ENCODE data around the gene ANKFY1.

DNA sequence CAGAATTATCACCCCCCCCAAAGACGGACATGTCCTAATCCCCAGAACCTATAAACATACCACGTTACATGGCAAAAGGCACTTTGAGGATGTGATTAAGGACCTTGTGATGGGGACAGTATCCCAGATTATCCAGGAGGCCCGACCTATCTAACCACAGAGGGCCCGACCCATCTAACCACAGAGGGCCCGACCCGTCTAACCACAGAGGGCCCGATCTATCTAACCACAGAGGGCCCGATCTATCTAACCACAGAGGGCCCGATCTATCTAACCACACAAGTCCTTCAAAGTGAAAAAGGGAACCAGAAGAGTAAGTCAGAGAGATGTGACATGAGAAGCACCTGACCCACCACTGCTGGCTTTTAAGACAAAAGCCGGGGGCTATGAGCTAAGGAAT is 56.8 kb downstream of the ANKFY1 start:
- TF ChIP-seq, protein P1, sequence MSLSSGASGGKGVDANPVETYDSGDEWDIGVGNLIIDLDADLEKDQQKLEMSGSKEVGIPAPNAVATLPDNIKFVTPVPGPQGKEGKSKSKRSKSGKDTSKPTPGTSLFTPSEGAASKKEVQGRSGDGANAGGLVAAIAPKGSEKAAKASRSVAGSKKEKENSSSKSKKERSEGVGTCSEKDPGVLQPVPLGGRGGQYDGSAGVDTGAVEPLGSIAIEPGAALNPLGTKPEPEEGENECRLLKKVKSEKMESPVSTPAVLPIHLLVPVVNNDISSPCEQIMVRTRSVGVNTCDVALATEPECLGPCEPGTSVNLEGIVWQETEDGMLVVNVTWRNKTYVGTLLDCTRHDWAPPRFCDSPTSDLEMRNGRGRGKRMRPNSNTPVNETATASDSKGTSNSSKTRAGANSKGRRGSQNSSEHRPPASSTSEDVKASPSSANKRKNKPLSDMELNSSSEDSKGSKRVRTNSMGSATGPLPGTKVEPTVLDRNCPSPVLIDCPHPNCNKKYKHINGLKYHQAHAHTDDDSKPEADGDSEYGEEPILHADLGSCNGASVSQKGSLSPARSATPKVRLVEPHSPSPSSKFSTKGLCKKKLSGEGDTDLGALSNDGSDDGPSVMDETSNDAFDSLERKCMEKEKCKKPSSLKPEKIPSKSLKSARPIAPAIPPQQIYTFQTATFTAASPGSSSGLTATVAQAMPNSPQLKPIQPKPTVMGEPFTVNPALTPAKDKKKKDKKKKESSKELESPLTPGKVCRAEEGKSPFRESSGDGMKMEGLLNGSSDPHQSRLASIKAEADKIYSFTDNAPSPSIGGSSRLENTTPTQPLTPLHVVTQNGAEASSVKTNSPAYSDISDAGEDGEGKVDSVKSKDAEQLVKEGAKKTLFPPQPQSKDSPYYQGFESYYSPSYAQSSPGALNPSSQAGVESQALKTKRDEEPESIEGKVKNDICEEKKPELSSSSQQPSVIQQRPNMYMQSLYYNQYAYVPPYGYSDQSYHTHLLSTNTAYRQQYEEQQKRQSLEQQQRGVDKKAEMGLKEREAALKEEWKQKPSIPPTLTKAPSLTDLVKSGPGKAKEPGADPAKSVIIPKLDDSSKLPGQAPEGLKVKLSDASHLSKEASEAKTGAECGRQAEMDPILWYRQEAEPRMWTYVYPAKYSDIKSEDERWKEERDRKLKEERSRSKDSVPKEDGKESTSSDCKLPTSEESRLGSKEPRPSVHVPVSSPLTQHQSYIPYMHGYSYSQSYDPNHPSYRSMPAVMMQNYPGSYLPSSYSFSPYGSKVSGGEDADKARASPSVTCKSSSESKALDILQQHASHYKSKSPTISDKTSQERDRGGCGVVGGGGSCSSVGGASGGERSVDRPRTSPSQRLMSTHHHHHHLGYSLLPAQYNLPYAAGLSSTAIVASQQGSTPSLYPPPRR (CRISPR knock-in tag; IDR thresholded peaks at IDR 0.05; ENCODE audit: borderline replicate concordance): peak; percentile 100
- no peak for TF ChIP-seq POLR2H (tag; IDR thresholded peaks at IDR 0.05; ENCODE audit: low read depth)
- no peak for TF ChIP-seq SPI1 (IDR thresholded peaks at IDR 0.05; ENCODE audit: borderline replicate concordance, low read depth, low read length)
- TF ChIP-seq PHB2 (IDR thresholded peaks at IDR 0.05; ENCODE audit: low read depth): no peak
- TF ChIP-seq FOS (IDR thresholded peaks at IDR 0.05; ENCODE audit: extremely low read depth, insufficient read length): no peak
- TF ChIP-seq ZBTB26 (CRISPR knock-in tag; IDR thresholded peaks at IDR 0.05): no peak

Measured in K562 (cell line).